HG03066 (cell line): ENCODE data around the gene HMCES.
"Not testable (repeated sequence)": the region's sequence is repeated elsewhere in the genome, so short reads cannot be mapped to it uniquely, and the experiment has no call there.

ENCODE experiments used
- ATAC-seq: cut with Tn5 transposase; IDR thresholded peaks from one replicate; pipeline ENCODE4 v1.9.1; 2021; ENCODE audit warnings: low read depth; ENCODE audit not compliant: unreplicated experiment

The HMCES gene

GRCh38 chr3:129343643-129344360 lies 65.1 kb downstream of the HMCES start:
- ATAC-seq: no peak

GRCh38 chr3:129344540-129345220 lies 66.0 kb downstream of the HMCES start:
- no peak for ATAC-seq

- ATAC-seq: no peak
These were observed 66.6 kb downstream of the HMCES start for GRCh38 chr3:129345281-129345680.

- no peak for ATAC-seq
These were observed 67.3 kb downstream of the HMCES start for GRCh38 chr3:129345971-129346370.

- no peak for ATAC-seq
These were observed 68.2 kb downstream of the HMCES start for GRCh38 chr3:129346695-129347457.

- ATAC-seq: no peak
These were observed 68.8 kb downstream of the HMCES start for GRCh38 chr3:129347458-129347845.

DNA sequence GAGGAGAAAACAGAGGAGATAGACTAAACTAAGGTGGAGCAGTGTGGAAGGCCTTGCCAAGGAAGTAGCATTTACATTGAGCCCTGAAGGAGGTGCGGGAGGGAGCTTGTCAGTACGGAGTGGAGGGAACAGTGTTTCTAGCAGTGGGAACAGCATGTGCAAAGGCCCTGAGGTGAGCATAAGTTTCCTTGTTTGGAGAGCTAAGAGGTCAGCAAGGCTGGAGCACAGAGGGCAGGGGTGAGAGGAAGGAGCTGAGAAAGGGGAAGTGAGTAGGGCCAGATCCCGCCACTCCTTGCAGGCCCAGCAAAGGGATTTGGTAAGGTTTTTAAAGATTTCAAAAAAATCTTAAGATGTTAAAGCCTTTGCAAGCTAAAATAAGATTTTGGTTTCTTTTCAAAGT lies 70.1 kb downstream of the HMCES start:
- no peak for ATAC-seq

GRCh38 chr3:129349169-129349568 lies 70.5 kb downstream of the HMCES start:
- not testable (repeated sequence) for ATAC-seq

GRCh38 chr3:129349791-129350190 lies 71.1 kb downstream of the HMCES start:
- ATAC-seq: no peak

GRCh38 chr3:129352045-129352444 lies 73.4 kb downstream of the HMCES start:
- ATAC-seq: no peak

GRCh38 chr3:129352650-129353588 lies 74.2 kb downstream of the HMCES start:
- ATAC-seq: no peak

GRCh38 chr3:129353589-129353941 lies 74.9 kb downstream of the HMCES start:
- no peak for ATAC-seq
